Measurements from ENCODE around the gene MEF2D. TPM values are rescaled to one million over a fixed set of nuclear protein-coding genes. Genes with fewer than 3 reads are reported as not detected.

Gene MEF2D
- total RNA-seq, 6 experiments from 2014 or later: 13.3 to 17.1 (median 15.0) TPM

DNA sequence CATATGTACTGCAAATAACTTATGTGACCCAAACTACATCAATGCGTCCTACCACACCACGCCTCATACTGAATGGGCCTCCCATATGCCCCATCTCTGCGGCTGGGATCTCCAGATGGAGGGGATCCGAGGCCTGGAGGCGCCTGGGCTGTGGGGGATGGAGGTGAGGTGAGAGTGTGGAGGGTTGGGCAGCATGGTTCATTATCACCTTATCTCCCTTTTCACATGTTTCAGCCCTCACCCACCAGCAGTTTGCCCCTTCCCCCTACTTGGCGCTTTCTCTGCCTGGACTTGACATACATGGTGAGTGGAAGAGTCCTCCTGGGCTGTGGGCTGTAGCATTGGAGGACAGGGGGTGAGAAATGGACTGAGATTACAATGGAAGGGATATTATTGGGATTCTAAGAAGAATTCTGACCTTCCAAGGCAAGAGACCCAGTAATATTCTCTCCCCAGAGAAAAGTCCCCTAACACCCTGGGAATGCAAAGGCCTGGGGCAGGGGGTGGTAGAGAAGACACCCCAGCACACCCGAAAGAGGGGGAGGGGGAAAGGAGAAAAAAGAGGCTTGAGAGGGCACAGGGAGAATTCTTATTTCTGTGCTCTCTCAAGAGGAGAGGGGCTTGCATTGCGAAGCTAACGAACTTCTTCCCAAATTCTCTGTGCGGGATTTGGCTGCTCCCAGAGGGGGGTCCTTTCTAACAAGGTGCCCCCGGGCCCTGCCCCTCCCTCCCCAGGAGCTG, 61.4 kb downstream of the MEF2D start:
- H3K27ac ChIP-seq: no peak overlapping the region
- H3K36me3 ChIP-seq: no peaks in the 10 kb centered on the region
- H3K9me3 ChIP-seq: no peaks in the 10 kb centered on the region
- H3K4me1 ChIP-seq: peaks cover 0 to 14% (median 0%) of the 10 kb centered on the region in 4 donors
- no peak for TF ChIP-seq POLR2A (IDR thresholded peaks at IDR 0.05)
- TF ChIP-seq, protein P1, sequence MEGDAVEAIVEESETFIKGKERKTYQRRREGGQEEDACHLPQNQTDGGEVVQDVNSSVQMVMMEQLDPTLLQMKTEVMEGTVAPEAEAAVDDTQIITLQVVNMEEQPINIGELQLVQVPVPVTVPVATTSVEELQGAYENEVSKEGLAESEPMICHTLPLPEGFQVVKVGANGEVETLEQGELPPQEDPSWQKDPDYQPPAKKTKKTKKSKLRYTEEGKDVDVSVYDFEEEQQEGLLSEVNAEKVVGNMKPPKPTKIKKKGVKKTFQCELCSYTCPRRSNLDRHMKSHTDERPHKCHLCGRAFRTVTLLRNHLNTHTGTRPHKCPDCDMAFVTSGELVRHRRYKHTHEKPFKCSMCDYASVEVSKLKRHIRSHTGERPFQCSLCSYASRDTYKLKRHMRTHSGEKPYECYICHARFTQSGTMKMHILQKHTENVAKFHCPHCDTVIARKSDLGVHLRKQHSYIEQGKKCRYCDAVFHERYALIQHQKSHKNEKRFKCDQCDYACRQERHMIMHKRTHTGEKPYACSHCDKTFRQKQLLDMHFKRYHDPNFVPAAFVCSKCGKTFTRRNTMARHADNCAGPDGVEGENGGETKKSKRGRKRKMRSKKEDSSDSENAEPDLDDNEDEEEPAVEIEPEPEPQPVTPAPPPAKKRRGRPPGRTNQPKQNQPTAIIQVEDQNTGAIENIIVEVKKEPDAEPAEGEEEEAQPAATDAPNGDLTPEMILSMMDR (IDR thresholded peaks at IDR 0.05): no peak
- peaks cover 6 to 60% of the 10 kb centered on the region in 2 donors for H3K27me3 ChIP-seq
- no peak overlapping the region for H3K4me3 ChIP-seq
- intact Hi-C loops (cut with DNase I): no loop called here
- ATAC-seq (no peak), DNase-seq (no peak)
- WGBS (ENCODE audit: insufficient coverage, low coverage, low lambda C conversion rate, missing lambda C conversion rate): 14% methylated on average over 11 of the region's 11 CpGs

DNA sequence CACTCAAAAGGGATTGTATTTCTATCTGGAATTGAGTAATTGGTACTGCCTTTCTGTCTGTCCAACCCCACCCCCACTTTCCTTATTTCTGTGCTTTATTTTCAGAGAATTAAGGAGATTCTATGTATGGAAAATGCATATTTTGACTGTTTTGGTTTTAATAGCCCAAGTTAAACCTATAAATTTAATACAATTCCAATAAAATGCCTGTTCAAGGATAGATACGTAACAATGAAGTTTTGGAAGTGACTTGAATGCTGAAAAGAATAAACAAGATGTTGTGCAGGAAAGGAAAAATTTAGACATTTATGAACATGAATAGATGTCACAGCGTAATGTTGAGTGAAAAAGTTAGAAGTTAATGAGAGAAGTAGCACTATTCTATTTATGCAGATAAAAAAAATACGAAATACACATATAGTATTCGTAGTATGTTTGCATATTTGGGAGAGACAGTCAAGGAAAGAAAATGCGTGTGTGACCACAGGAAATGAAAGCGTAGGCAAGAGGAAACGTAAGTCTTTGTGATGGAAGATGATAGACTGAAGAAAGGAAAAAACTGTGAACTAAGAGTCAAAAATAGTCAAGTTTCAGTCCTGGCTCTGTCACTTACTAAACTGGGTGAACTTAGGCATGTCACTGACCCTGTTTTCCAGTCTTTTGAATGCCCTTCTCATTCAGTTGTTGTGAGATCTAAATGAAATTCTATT, 62.1 kb downstream of the MEF2D start:
- H3K27me3 ChIP-seq: peaks cover 6 to 55% of the 10 kb centered on the region in 2 donors
- DNase-seq (no peak), ATAC-seq (no peak)
- no peaks in the 10 kb centered on the region for H3K36me3 ChIP-seq
- no peak overlapping the region for H3K27ac ChIP-seq
- H3K4me1 ChIP-seq: peaks cover 0 to 14% (median 0%) of the 10 kb centered on the region in 4 donors
- intact Hi-C loops (cut with DNase I): no loop called here
- H3K4me3 ChIP-seq: no peak overlapping the region
- TF ChIP-seq POLR2A (IDR thresholded peaks at IDR 0.05): no peak
- TF ChIP-seq, protein P1 (IDR thresholded peaks at IDR 0.05): no peak
- WGBS (ENCODE audit: insufficient coverage, low coverage, low lambda C conversion rate, missing lambda C conversion rate): 19% methylated on average over 7 of the region's 7 CpGs
- no peaks in the 10 kb centered on the region for H3K9me3 ChIP-seq

DNA sequence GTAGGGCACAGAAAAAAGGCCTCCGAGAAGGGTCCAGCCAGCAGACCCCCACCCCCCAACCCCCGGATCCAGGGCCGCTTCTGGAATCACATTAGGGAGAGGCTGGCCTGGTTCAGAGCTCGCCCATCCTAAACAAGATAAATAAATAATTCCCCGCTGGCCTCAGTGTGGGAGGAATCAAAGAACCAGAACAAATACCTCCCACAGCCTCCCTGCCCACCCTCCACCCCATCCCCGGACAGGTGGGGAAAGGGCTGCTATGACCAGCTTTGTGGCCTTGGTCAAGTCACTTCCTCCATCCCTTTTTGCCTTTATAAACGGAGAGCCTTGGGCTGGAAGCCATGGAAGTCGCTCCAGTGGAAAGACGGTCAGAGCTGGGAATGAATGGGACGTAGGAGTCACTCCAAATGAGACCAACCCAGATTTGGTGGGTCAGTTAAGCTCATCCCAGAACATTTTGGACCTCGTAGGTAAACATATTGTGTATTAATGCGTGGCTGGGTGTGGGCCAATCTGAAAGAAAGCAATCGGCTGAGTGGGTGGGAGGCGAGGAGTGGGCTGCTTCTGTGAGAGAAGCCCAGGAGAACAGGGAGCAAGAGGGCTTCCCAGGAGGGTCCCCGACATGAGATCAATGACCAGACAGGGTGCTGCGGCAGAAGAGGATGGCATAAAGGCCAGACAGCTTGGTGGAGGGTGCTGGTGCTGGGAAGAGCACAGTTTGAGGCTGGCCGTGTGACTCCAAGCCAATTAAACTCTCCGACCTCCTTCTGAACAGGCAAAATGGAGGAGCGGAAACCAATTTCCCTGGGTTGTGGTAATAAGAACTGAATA, 63.3 kb downstream of the MEF2D start:
- H3K4me1 ChIP-seq: peaks cover 0 to 14% (median 0%) of the 10 kb centered on the region in 4 donors
- H3K27ac ChIP-seq: no peak overlapping the region
- intact Hi-C loops (cut with DNase I): no loop called here
- no peak overlapping the region for H3K4me3 ChIP-seq
- H3K9me3 ChIP-seq: no peaks in the 10 kb centered on the region
- ATAC-seq (no peak), DNase-seq (no peak)
- no peaks in the 10 kb centered on the region for H3K36me3 ChIP-seq
- TF ChIP-seq POLR2A (IDR thresholded peaks at IDR 0.05): no peak
- TF ChIP-seq, protein P1 (IDR thresholded peaks at IDR 0.05): no peak
- WGBS (ENCODE audit: insufficient coverage, low coverage, low lambda C conversion rate, missing lambda C conversion rate): 19% methylated on average over 19 of the region's 19 CpGs
- H3K27me3 ChIP-seq: peaks cover 6 to 59% of the 10 kb centered on the region in 2 donors

DNA sequence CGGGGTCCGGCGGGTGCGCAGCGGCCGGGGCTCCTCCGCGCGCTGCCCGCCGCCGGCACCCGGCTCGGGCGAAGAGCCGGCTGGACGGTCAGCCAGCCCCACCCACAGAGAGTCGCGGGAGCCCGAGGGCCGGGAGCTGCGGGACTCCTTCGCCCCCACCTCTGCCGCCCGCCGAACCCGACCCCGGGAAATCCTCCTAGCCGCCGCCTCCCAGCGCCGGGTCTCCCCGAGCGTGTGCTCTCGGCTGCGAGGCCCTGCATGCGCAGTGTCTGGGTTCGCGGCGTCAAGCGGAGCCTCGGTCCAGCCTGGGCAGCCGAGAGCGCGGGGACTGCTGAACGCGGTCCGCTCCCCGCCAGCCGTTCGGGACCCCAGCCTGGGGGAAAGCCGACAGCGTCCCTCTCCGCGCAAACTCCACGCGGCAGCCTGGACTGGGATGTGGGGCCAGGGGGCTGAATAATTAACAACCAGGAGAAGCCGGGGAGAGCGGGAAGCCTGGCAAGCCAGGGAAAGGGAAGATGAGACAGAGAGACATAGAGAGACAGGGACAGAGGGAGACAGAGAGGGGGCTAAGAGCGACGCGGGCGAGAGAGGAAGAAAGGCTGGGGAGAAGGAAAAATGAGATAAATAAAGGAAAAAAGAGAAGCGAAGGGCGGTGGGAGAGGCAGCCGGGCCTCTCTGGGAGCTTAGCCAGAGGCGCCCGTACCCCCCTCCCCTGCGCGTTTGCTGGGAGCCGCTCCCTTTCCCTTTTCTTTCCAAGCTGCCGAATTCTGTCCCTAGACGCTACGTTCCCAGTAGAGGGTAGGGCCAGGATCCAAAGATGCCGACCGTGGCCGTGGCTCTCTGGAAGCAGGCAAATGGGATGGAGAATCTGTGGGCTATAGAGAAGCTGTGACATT, 64.2 kb downstream of the MEF2D start:
- WGBS (ENCODE audit: insufficient coverage, low coverage, low lambda C conversion rate, missing lambda C conversion rate): 5% methylated on average over 36 of the region's 77 CpGs
- peak; percentile 32 to 47 (median 40) for ATAC-seq
- intact Hi-C loops (cut with DNase I): no loop called here
- H3K4me3 ChIP-seq: peak overlapping the region in 1 of 3 donors; percentile 36
- no peak for TF ChIP-seq POLR2A (IDR thresholded peaks at IDR 0.05)
- TF ChIP-seq, protein P1 (IDR thresholded peaks at IDR 0.05): no peak
- peaks cover 0 to 14% (median 0%) of the 10 kb centered on the region in 4 donors for H3K4me1 ChIP-seq
- H3K36me3 ChIP-seq: no peaks in the 10 kb centered on the region
- H3K27me3 ChIP-seq: peaks cover 6 to 56% of the 10 kb centered on the region in 2 donors
- no peak overlapping the region for H3K27ac ChIP-seq
- H3K9me3 ChIP-seq: no peaks in the 10 kb centered on the region
- no peak for DNase-seq

Measured in right lobe of liver (tissue), 6 donors.